NCI-H460 (cell line): ENCODE data around the gene SPRR3. TPM values are rescaled to one million over a fixed set of nuclear protein-coding genes. Genes with fewer than 3 reads are reported as not detected.

Experiments
- DNase-seq: peaks from one replicate; pipeline ENCODE4 v3.0.0-alpha.2; 2016; ENCODE audit warnings: low read depth; ENCODE audit errors: extremely low read depth
- polyA plus RNA-seq: library from polyadenylated mRNA; depleted of rRNA; stranded (reverse); fragments of >200 nt; gene quantifications from 2 replicates; pipeline ENCODE4 v1.2.3, GENCODE V29; 2014; cell fraction: nucleus; rRNA removed
- total RNA-seq: library from RNA; depleted of rRNA; stranded (reverse); fragments of >200 nt; shearing (Covaris generic); gene quantifications from 2 replicates; pipeline ENCODE4 v1.2.3, GENCODE V29; 2014; rRNA removed

The SPRR3 gene, protein sequence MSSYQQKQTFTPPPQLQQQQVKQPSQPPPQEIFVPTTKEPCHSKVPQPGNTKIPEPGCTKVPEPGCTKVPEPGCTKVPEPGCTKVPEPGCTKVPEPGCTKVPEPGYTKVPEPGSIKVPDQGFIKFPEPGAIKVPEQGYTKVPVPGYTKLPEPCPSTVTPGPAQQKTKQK
- total RNA-seq, result not detected in 2 replicates
- polyA plus RNA-seq, result not detected in 2 replicates

DNA sequence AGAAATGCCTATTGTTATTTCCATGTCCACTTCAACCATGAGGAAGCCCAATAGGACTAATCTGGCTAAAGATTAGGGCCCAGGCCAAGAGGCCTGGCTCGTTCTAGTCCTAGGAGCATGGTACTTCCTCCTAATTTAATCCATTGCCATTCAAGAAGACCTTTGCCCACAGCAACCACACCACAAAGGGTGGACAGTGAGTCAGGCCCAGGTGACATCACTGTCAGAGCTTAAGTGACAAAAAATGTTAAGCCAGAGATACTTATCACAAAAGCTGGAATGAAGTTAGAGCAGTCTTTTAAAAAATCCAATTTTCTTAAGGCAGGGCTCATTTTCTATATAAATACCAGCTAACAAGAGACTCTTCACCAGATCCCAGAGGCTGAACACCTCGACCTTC, at the start of gene SPRR3:
TSS of gene SPRR3 (plus strand) at position 368 of the 400 bp plus-strand sequence. CDS start 1,272 bp downstream, outside the sequence.
- DNase-seq, result no peak

DNA sequence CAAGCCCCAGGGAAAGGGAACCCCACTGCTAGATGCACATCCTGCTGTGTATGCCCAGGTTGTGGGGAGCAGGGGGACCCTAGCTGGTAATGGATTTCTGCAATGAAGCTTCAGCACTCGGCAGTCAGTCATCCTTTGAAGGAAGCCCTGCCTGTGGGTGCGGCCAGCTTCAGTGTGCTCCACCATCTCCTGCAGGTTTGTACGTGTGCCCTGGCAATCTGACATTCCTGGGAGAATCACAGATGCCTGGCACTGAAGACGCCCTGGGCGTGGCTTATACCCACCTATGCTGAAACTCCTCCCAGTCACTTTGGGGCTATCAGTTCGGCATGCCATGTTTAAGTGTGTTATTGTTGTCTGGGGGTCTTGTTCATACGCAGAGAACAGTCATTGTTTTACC, 47.8 kb upstream of the SPRR3 start:
- no peak for DNase-seq

DNA sequence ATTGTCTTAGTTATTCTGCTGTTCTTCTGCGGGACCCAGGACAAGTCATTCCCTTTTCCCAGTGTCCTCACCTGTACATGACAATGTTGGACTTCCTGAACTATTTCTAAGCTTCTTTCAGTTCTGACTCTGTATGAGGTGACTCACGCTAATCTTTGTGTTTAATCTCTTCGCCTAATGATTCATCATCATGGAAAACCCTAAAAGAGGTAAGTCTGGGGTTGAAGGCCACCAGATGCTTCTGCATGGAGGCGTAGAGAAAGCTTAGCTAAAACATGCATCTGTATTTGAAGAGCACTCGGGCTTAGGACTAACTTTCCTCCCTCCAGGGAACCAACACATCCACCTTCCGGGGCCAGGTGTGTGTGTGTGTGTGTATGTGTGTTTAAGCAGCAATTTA, 47.1 kb upstream of the SPRR3 start:
- DNase-seq, result no peak

DNA sequence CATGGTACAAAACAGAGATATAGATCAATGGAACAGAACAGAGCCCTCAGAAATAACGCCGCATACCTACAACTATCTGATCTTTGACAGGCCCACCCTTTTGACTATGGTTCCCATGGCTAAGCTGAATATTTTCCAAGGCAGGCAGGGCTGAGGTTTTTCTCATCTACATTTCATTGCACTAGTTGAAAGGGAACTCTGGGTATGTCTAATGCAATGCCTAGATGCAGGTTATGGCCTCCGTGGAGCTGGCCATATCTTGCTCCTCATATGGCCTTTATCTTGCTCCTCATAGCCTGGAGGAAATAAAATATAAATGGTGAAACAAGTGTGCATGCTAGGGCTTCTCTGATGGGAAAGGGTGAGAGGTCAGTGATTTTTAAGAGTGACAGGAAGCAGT, 44.0 kb upstream of the SPRR3 start:
- no peak for DNase-seq

DNA sequence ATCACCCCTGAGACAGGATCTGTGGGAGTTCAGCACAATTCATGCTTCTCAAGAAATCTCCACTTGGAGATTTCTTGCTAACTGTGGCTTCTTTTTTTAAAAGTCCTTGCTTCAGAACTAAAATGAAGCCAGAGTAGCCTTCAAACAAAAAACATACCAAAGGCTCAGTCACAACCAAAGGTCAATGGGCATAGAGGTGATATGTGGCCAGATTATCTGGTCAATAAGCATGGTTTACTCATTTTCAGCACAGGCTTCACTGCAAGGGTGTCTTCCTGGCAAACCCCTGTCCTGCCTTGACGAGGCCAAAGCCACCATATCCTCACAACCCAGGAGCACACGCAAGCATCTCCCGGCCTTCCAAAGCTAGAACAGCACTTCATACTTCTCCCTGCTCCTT, 42.3 kb upstream of the SPRR3 start:
- DNase-seq, result no peak

DNA sequence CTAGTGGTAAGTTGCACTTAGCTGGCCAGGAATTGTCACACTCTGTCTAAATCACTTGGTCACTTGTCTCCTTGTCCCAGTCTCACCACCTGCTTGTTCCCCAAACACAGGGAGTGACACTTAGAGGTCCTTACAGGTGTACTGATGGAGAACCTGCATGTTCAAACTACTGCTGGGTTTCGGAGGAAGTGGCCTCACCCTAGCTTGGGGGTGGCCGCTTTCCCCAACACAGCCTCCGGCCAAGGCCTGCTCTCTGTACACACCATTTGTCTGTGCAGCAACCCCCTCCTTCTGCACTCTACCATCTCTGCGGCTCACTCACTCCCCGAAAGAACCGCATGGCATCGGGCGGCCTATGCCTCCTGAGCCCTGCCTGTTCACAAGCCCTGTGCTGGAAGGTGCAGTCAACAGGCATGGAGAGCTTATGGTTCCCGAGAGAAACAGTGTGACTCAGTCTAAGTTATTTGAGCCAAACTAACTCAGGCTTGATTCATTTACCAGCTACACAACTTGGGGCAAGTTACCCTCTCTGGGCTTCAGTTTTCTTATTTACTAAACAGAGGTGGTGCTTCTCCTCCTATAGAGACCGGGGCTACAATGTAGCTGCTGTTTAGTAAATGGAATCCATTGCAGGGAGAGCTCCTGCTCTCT, 41.6 kb upstream of the SPRR3 start:
- DNase-seq, result no peak

DNA sequence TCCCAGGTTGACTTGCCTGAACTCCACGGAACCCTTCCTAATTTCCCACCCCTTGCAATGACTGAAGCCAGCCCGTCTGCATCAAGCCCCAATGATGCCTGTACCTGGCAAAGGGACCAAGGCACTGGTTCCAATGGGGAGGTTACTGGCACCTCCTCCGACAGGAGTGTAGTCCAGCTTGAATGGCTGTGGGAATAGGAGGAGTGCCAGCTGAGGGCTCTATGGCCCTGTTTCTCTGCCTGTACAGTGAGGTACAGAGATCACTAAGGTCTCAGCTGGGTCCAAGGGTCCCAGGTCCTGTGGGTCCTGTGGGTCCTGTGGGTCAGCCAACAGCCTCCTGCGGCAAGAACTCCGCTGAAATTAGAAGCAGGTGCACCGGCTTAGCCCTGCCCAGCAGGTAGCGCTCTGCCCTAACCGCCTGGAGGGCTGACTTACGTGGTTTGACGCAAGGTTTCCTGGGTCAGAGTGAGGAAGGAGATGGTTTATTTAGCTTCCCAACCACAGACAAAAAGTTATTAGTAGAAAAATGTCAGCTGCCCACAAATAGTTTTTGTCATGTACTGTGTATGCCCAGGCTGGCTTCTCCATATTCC, 41.0 kb upstream of the SPRR3 start:
- no peak for DNase-seq

DNA sequence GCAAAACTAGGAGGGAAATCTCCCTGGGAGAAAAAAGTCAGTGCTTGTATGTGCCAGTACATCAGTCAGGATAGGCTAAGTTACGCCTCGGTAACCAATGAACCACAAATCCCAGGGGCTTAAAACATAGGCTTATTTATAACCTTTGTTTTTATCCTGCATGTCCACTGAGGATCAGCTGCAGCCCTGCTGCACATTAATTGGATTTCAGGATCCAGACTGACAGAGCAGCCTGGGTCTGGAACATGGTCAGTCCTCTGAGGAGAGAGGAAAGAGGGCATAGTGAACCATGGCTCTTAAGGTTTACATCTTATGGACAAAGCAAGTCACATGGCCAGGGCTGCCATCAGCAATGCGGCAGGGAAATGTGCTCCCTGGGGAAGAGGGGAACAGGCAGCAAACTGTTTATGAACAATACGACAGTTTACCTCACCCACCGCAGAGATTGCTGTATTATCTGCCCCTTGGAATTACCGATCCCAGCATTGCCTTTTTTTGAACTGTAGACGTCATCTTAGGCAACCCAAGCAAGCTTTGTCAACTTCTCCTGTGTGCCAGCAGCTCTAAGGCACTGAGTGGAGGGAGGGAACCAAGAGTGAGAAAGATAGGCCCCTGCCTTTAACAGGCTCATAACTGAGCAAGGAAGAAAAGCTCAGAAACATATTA, 40.2 kb upstream of the SPRR3 start:
- no peak for DNase-seq

DNA sequence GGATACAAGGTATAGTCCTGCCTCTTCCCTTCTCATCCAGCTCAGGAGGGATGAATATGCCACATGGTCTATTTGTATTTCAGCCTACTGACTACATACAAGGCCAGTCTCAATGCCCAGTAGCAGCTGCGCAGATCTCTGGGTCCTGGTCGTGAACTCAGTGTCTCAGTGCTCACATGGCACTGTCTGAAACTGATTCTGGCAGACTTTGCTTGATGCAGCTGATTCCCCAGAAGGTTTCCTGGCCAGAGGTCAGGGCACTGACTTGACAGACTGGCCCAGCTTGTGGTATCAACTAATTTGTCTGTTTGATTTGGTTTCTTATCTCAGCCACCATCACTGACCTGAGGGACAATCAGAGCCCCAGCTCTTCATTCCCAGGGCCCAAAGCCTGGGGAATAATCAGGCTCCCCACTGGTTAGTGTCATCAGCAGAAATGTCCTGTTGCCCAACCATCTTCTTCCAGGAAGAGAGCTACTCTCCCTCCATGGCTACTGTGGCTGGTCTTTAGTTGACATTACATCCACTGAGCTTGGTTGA, 38.6 kb upstream of the SPRR3 start:
- DNase-seq, result no peak

DNA sequence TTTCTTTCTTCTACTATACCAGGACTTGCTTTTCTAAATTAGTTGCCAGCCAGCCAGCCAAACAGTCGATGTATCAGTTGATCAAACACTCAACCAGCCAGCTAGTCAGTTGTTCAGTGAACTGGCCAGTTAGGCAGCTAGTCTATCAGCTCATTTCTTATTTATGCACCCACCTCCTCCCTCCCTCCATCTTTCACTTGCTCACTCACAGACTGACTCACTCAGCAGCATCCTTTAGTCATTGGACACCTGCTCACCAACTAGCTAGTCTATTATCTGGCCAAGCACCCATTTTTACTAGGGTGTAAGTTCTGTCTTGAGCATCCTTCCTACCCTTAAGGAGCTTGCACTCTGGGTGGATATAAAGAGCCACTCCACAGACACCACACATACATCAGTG, 37.0 kb upstream of the SPRR3 start:
- no peak for DNase-seq

DNA sequence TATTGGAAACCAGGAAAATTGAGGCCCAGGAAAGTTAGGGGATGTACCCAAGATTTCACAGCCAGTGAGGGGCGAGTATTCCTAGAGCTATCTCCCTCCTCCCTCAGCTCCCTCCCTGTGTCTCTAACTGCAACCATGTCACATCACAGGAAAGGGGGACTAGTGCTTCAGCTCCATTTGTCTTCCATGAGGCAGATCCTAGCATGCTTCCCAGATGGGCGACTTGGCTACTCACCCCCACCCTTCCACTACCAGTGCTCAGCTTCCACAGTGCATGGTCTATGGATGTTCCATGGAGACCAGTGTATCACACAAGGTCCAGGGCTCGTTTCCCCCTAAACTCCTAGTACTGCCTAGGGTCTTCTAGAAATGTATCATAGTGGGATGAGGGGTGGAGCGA, 35.7 kb upstream of the SPRR3 start:
- no peak for DNase-seq

DNA sequence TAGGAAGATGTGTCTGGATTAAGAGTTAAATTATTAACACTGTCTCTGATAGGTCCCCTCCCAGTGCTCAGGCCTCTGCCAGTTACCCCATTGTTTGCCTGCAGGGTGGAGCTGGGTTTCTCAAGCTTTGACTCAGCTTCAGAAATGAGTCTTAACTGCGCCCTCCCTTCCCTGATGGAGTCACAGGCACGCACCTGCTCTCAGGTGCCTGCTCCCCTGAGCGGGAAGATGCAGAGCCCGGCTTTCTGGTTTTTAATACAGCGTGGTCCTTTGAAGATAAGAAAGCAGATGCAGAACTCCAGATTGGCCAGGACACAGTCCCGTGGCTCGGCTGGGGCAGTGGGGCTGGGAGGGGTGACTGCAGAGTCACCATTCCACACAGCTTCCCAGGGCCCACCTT, 34.3 kb upstream of the SPRR3 start:
- DNase-seq, result no peak

DNA sequence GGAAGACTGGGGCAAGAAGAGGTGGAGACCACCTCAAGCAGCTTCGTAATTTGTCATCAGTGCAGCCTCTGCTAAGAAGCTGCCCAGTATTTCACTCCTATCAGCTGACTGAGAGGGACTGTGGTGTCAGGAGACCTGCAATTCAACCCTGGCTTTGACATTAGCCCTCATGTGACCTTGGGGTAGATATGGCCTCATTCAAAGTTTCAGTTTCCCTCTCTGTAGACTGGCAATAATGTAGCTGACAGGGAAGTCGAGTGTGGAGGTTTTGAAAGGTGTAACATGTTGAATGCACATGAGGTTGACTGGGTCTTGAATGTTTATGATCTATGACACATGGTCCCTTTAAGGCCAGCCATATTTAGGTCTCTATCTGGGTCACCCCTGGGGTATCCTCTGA, 33.3 kb upstream of the SPRR3 start:
- DNase-seq, result no peak

DNA sequence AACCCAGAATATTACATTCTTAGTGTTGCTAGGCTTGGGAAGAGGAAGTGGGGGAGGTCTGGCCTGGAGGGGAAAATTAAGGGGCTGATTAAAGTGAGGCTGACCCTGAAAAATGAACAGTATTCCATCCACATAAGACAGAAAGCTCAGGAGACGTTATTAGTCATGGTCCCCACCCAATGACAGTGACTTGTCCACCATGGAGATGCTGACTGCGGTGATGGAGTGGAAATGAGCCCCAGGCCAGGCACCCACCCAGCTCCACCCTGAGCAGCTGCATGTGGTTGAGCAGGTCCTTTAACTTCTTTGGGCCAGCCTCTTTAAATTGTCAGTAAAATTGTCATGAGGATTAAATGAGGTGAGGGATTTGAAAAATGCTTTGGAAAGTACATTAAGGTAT, 32.5 kb upstream of the SPRR3 start:
- no peak for DNase-seq

DNA sequence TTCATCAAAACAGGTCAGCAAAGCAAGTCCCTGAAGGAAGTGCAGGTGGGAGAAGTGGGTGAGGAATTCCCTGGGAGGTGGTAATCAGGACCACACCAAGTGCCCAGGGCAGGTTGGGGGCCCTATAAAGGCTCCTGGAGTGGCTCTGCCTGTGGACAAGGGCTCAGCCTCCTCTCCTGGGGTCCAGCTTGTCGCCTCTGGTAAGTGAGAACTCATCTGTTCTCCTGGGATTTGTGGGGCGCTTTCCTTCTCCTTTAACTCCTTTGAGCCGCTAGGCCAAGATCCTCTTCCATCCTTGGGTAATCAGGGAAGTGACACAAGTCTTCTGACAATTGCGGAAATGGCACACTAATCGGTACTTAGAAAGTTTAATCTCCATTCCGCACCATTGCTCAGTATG, 31.1 kb upstream of the SPRR3 start, which contains the start of gene SPRR4:
TSS of gene SPRR4 (plus strand) at position 154 of the 400 bp plus-strand sequence. CDS start 1,243 bp downstream, outside the sequence.
- no peak for DNase-seq

DNA sequence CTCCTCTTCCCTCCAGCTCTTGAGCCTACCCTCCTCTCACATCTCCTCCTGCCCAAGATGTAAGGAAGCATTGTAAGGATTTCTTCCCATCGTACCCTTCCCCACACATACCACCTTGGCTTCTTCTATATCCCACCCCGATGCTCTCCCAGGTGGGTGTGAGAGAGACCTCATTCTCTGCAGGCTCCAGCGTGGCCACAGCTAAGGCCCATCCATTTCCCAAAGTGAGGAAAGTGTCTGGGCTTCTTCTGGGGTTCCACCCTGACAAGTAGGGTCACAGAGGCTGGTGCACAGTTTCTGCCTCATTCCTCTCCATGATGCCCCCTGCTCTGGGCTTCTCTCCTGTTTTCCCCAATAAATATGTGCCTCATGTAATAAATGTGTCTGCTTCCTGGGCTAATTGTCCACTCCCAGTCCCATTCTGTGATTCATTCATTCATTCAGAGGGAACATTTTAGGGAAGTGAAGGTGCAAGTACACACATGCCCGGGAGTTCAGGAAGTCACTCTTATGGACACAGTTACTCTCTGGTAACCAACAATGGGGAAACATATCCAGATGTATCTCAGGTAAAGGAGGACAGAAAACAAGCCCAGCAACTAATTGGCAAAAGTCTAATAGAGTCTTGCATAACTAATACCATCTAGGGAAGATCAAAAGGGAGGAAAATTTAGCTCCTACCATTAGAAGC, 29.2 kb upstream of the SPRR3 start:
- DNase-seq, result no peak

DNA sequence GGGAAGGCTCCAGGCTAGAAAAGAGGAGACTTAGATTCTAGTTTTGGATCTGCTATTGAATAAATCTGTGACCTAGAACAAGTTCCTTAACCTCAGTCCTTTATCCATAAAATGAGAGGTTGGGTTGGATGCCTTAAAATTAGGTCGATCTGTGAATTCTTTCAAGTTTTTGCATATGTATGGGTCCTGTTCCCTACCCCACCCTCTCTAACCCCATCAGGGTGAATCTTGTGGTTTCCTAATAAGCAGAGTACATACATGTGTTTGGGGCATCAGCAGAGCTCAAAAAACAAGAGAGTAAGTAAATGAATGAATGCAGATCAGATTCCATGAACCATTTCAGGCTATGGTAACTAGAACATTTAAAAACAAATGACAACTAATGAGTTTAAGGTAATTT, 24.9 kb upstream of the SPRR3 start:
- no peak for DNase-seq

DNA sequence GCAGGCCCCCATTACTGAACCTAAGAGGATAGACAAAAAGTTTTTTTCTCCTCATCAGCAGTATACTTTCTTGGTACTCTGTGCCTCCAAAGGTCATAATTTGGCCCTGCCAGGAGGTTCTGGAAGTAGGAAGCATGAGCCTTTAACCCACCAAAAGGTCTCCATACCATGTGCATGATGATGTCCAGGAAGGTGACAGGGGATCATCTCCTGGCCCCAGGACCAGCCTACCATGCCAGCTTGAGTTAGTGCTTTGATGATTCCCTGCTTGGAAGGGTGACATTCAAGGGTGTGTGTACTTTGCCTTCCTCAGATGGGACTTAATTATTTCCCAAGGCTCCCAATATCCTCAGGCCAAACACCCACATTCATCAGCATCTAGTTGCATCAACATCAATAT, 23.9 kb upstream of the SPRR3 start:
- DNase-seq, result no peak

DNA sequence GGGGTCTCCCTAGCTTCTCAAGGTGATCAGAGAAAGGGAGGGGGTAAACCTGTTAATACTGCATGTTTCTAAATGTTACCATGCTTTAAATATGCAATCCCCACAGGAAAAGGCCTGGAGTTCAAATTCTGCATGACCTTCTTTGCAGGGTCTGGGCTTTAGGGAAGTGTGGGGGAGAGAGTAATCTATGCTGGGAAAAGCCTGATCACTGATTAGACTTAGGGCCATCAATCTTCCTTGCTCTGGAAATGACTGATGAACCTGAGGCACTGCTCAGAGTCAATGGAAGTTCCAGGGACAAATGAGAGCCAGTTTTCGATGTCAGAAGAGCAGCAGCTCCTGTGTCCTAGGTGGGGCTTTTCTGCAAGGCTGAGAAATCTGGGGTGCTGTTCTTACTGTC, 20.9 kb upstream of the SPRR3 start:
- DNase-seq, result no peak

DNA sequence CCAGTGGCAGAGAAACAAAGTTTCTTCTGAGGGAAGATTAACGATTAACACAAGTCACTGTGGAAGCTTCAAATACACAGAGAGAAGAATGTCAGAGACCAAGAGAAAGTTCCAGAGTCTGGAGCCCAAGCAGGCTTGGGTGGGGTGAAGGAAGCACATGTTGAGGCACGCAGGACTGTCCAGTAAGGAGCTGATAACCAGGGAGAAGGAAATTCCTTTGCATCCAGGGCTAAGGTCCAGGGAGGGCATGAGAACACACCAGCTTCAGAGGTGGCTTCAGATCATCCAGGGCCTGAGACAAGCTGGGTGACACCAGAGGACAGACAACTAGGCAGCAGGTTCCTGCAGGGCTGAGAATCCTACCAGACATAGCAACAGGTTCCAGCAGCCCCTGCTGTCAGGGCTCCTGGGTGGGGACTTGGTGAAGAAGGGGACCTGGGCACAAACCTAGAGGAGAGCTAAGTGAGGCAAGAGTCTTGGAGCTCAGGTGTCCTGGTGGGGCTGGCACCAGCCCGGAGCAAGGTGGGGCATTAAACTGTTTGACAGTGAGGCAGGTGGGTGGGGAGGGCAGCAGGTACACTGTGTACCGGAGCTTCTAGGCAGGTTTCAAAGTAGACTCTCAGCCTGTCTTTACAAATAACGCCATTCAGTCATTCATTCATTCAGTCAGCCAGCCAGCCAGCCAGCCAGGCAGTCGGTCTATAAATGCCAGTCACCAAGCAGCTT, 20.2 kb upstream of the SPRR3 start:
- no peak for DNase-seq
